Spleen (tissue), 13 donors: Measurements from ENCODE around the gene ZNF491. TPM values are rescaled to one million over a fixed set of nuclear protein-coding genes. Genes with fewer than 3 reads are reported as not detected.
A peak's percentile ranks its signal among the peaks of the same experiment; 100 is the strongest.

ENCODE experiments used
- DNase-seq: peaks from one replicate; pipeline ENCODE4 v3.0.0-alpha.2; 2020
- H3K27ac ChIP-seq, 8 donors: fragments of 200-600 bp; sonication (generic) in 7 of 8; 1 replicate in 4 of 8; 2 replicates in 4 of 8; pipeline versions ENCODE4 v1.5.0 to v1.8.0; 2016 to 2021; ENCODE audit warnings: inconsistent platforms in 4 of 8, mild to moderate bottlenecking in 4 of 8, moderate library complexity in 1 of 8
- H3K27me3 ChIP-seq, 7 donors: fragments of 200-600 bp; sonication (generic) in 6 of 7; replicated peaks in 1 of 7; 1 replicate in 4 of 7; 2 replicates in 3 of 7; pipeline versions ENCODE4 v1.5.0 to v1.8.0; 2016 to 2021; ENCODE audit warnings: inconsistent platforms in 3 of 7, mild to moderate bottlenecking in 1 of 7
- H3K36me3 ChIP-seq, 6 donors: fragments of 200-600 bp; sonication (generic) in 5 of 6; 1 replicate in 4 of 6; 2 replicates in 2 of 6; pipeline versions ENCODE4 v1.5.0 to v1.8.0; 2016 to 2021; ENCODE audit warnings: inconsistent platforms in 2 of 6
- H3K4me1 ChIP-seq, 6 donors: fragments of 200-600 bp; sonication (generic) in 5 of 6; 1 replicate in 3 of 6; 2 replicates in 3 of 6; pipeline versions ENCODE4 v1.5.0 to v1.8.0; 2016 to 2021; ENCODE audit warnings: inconsistent platforms in 3 of 6
- H3K4me3 ChIP-seq, 8 donors: fragments of 200-600 bp; sonication (generic) in 7 of 8; 1 replicate in 4 of 8; 2 replicates in 4 of 8; pipeline versions ENCODE4 v1.5.0 to v1.8.0; 2016 to 2021; ENCODE audit warnings: inconsistent platforms in 4 of 8, mild to moderate bottlenecking in 4 of 8, moderate library complexity in 2 of 8
- H3K9me3 ChIP-seq, 8 donors: fragments of 200-600 bp; sonication (generic) in 7 of 8; 1 replicate in 4 of 8; 2 replicates in 4 of 8; pipeline versions ENCODE4 v1.5.0 to v1.8.0; 2016 to 2021; ENCODE audit warnings: inconsistent platforms in 4 of 8
- CTCF ChIP-seq, 11 experiments: fragments of 200-600 bp in 7 of 11; fragments of 450-650 bp in 4 of 11; sonication (generic) in 4 of 11; IDR thresholded peaks in 8 of 11; conservative IDR thresholded peaks in 3 of 11; 1 replicate in 7 of 11; 2 replicates in 4 of 11; pipeline versions ENCODE4 v1.4.0 to v1.8.0; 2016 to 2021; ENCODE audit warnings: antibody characterized with exemption in 11 of 11, inconsistent platforms in 4 of 11, mild to moderate bottlenecking in 1 of 11
- POLR2A ChIP-seq, 3 donors: fragments of 450-650 bp; IDR thresholded peaks; one replicate each; pipeline ENCODE4 v1.5.1; 2017; ENCODE audit warnings: antibody characterized with exemption in 3 of 3, mild to moderate bottlenecking in 1 of 3
- POLR2AphosphoS5 ChIP-seq, 3 donors: sonication (generic); formaldehyde crosslinking; IDR thresholded peaks; one replicate each; pipeline ENCODE4 v1.5.1; 2017; ENCODE audit warnings: antibody characterized with exemption in 3 of 3
- whole genome bisulfite sequencing, 5 donors: extraction: QIAGEN DNeasy Blood & Tissue Kit in 3 of 5; methylation state at CpG; one replicate each; pipeline versions ENCODE4 v1.1.5 to v1.1.7; 2013 to 2018; 5-methylcytosine and 5-hydroxymethylcytosine counted together
- intact Hi-C: fragments of 100-400 bp; cut with DNase I; formaldehyde crosslinking; loops from one replicate; pipeline ENCODE4 v1.15.0; 2023; ENCODE audit warnings: low total_unique reads
- long read RNA-seq, 2 donors: transcript quantifications; one replicate each; lab custom pipeline, GENCODE V29; 2026
- polyA plus RNA-seq, 3 donors: library from polyadenylated mRNA; stranded (reverse); fragments of 200-250 nt; gene quantifications; one replicate each; pipeline ENCODE4 v1.2.1, GENCODE V29; 2013
- total RNA-seq, 7 donors: library from RNA; depleted of rRNA in 3 of 7; stranded (reverse); fragments of >200 nt in 3 of 7; fragmentation: NEBNext Ultra II Directional in 4 of 7; extraction: Animal tissue kit (Norgen Biotek cat#: 25700) in 4 of 7; gene quantifications; one replicate each; pipeline versions ENCODE4 v1.1.0 to v1.2.1, GENCODE V29; 2016 to 2021
- donor health status: healthy with polysubstance abuse.
- donor health status: DM: no; HTN: no; CAD: no; lungs with moderate emphysema.
- donor health status: DM: no; HTN: no; CAD: no.
- donor health status: Bipolar disorder and iron deficiency.
- donor health status: healthy.
- donor health status: DM: no; HTN: no; CAD: no.
- donor health status: DM: yes; HTN: yes; CAD: no.

ZNF491 gene
- total RNA-seq (1 to 10 TPM; 1.2 to 3.5 (median 2.6) TPM), polyA plus RNA-seq (under 1 TPM; 0.61 to 0.86 (median 0.68) TPM)
- long read RNA-seq, donor 1, partial matches to known transcripts = 0 of 1 reads
- long read RNA-seq, donor 1, other reads (novel, unspliced or antisense) = 0 of 1 reads
- long read RNA-seq, donor 2 = 0 reads

GRCh38 chr19:11798391-11799330 is at the start of gene ZNF491:
TSS of gene ZNF491 (plus strand) at chr19:11798523. CDS start at chr19:11805954, 7,431 bp downstream.
- H3K4me1 ChIP-seq = peaks cover 9 to 30% (median 21%) of the 10 kb centered on the region in 6 donors
- H3K27ac ChIP-seq = peak within 1 kb of the TSS; percentile 49 to 86 (median 80)
- TF ChIP-seq CTCF (IDR thresholded peaks at IDR 0.05 in 8 of 11, conservative IDR thresholded peaks at IDR 0.05 in 3 of 11) (peak in 3 of 11 experiments; percentile 25 to 42 (median 30)), POLR2AphosphoS5 (IDR thresholded peaks at IDR 0.05) (peak; percentile 74 to 90 (median 83)), POLR2A (IDR thresholded peaks at IDR 0.05) (peak in 2 of 3 donors; percentile 26 to 67)
- H3K36me3 ChIP-seq = no peaks in the 10 kb centered on the region
- peaks cover 0 to 16% (median under 1%) of the 10 kb centered on the region in 8 donors for H3K9me3 ChIP-seq
- peak; percentile 97 for DNase-seq
- intact Hi-C loops = loop anchor here (5.0 kb wide), 1 partner anchor 194 kb away; no protein-coding TSS in a partner anchor
- peak within 1 kb of the TSS; percentile 56 to 79 (median 70) for H3K4me3 ChIP-seq
- H3K27me3 ChIP-seq = no peaks in the 10 kb centered on the region
- WGBS, 5 donors = 1 to 2% (median 1%) methylated on average over 23 to 56 of the region's 56 CpGs

GRCh38 chr19:11749751-11750150 is 48.6 kb upstream of the ZNF491 start:
- no peak overlapping the region for H3K27ac ChIP-seq
- H3K9me3 ChIP-seq = peaks cover 5 to 84% (median 72%) of the 10 kb centered on the region in 8 donors
- intact Hi-C loops = no loop called here
- no peaks in the 10 kb centered on the region for H3K4me1 ChIP-seq
- H3K4me3 ChIP-seq = no peak overlapping the region
- no peaks in the 10 kb centered on the region for H3K27me3 ChIP-seq
- DNase-seq = no peak
- WGBS, 5 donors = 23 to 73% (median 63%) methylated on average over 2 of the region's 2 CpGs
- no peaks in the 10 kb centered on the region for H3K36me3 ChIP-seq
- no peak for TF ChIP-seq POLR2AphosphoS5 (IDR thresholded peaks at IDR 0.05)
- TF ChIP-seq CTCF (IDR thresholded peaks at IDR 0.05 in 8 of 11, conservative IDR thresholded peaks at IDR 0.05 in 3 of 11) = no peak
- TF ChIP-seq POLR2A (IDR thresholded peaks at IDR 0.05) = no peak

- 56 to 90% (median 77%) methylated on average over 2 of the region's 2 CpGs for WGBS, 5 donors
- Histone ChIP-seq H3K27me3 (no peaks in the 10 kb centered on the region), H3K4me3 (no peak overlapping the region), H3K4me1 (no peaks in the 10 kb centered on the region), H3K36me3 (no peaks in the 10 kb centered on the region), H3K27ac (no peak overlapping the region), H3K9me3 (peaks cover 0 to 92% (median 80%) of the 10 kb centered on the region in 8 donors)
- DNase-seq = no peak
- TF ChIP-seq POLR2A (IDR thresholded peaks at IDR 0.05) (no peak), CTCF (IDR thresholded peaks at IDR 0.05 in 8 of 11, conservative IDR thresholded peaks at IDR 0.05 in 3 of 11) (no peak), POLR2AphosphoS5 (IDR thresholded peaks at IDR 0.05) (no peak)
- intact Hi-C loops = no loop called here
Measured at GRCh38 chr19:11752244-11752736, 46.0 kb upstream of the ZNF491 start.
